IPS-18c (cell line): Measurements from ENCODE around the gene KRTAP22-2.

Experiments used
- H3K4me3 ChIP-seq: 2 replicates; pipeline ENCODE4 v1.7.0; 2013; ENCODE audit warnings: low read depth, mild to moderate bottlenecking, low read length, moderate library complexity; ENCODE audit not compliant: insufficient read depth
- H3K9me3 ChIP-seq: one replicate; pipeline ENCODE4 v1.6.1; 2013; ENCODE audit warnings: mild to moderate bottlenecking, low read length, moderate library complexity; ENCODE audit not compliant: control insufficient read depth, insufficient read depth

Gene KRTAP22-2

GRCh38 chr21:30580132-30580531 lies 10.1 kb downstream of the KRTAP22-2 start:
- Histone ChIP-seq H3K9me3 (no peaks in the 10 kb centered on the region), H3K4me3 (no peak overlapping the region)

GRCh38 chr21:30579346-30579745 lies 10.9 kb downstream of the KRTAP22-2 start:
- no peak overlapping the region for H3K4me3 ChIP-seq

GRCh38 chr21:30577766-30578165 lies 12.4 kb downstream of the KRTAP22-2 start:
- H3K4me3 ChIP-seq: no peak overlapping the region
- no peaks in the 10 kb centered on the region for H3K9me3 ChIP-seq

More at GRCh38 chr21:30579346-30579745, 10.9 kb downstream of the KRTAP22-2 start:
- H3K9me3 ChIP-seq: no peaks in the 10 kb centered on the region

GRCh38 chr21:30567617-30568016 lies 22.6 kb downstream of the KRTAP22-2 start:
- no peak overlapping the region for H3K4me3 ChIP-seq
- no peaks in the 10 kb centered on the region for H3K9me3 ChIP-seq

GRCh38 chr21:30563630-30564029 lies 26.6 kb downstream of the KRTAP22-2 start:
- Histone ChIP-seq H3K4me3 (no peak overlapping the region), H3K9me3 (no peaks in the 10 kb centered on the region)

- Histone ChIP-seq H3K4me3 (no peak overlapping the region), H3K9me3 (no peaks in the 10 kb centered on the region)
These were observed 27.1 kb downstream of the KRTAP22-2 start for GRCh38 chr21:30563072-30563471.

- Histone ChIP-seq H3K9me3 (no peaks in the 10 kb centered on the region), H3K4me3 (no peak overlapping the region)
These were observed 28.2 kb downstream of the KRTAP22-2 start for GRCh38 chr21:30561957-30562356.

- no peak within 1 kb of the TSS for H3K4me3 ChIP-seq
- H3K9me3 ChIP-seq: no peaks in the 10 kb centered on the region
These were observed 28.8 kb downstream of the KRTAP22-2 start, which contains the start of gene KRTAP19-7 for GRCh38 chr21:30561264-30561895. Gene KRTAP19-7, minus strand, starts transcription at chr21:30561314. Its CDS starts 25 bp downstream, at chr21:30561289.

- H3K9me3 ChIP-seq: no peaks in the 10 kb centered on the region
- no peak overlapping the region for H3K4me3 ChIP-seq
These were observed 35.1 kb downstream of the KRTAP22-2 start for GRCh38 chr21:30555095-30555494.

GRCh38 chr21:30552782-30553181 lies 37.4 kb downstream of the KRTAP22-2 start:
- H3K9me3 ChIP-seq: no peaks in the 10 kb centered on the region
- no peak overlapping the region for H3K4me3 ChIP-seq

- Histone ChIP-seq H3K4me3 (no peak within 1 kb of the TSS), H3K9me3 (no peaks in the 10 kb centered on the region)
These were observed 48.4 kb downstream of the KRTAP22-2 start, which contains the start of gene KRTAP19-6 for GRCh38 chr21:30541764-30542163. Gene KRTAP19-6, minus strand, starts transcription at chr21:30541864. Its CDS starts 31 bp downstream, at chr21:30541833.
